ENCODE data around the gene CCR5AS.

Gene CCR5AS

GRCh38 chr3:46375814-46376213 is 31.1 kb downstream of the CCR5AS start:
- no peaks in the 10 kb centered on the region for H3K36me3 Mint-ChIP-seq (ENCODE audit: low read depth)
- no peaks in the 10 kb centered on the region for H3K4me1 Mint-ChIP-seq
- DNase-seq (ENCODE audit: low read depth, low spot score) = no peak
- no peak overlapping the region for H3K4me3 Mint-ChIP-seq
- TF ChIP-seq CTCF (conservative IDR thresholded peaks at IDR 0.05) = no peak
- H3K27ac Mint-ChIP-seq (ENCODE audit: unreplicated experiment) = no peak overlapping the region
- H3K27me3 Mint-ChIP-seq (ENCODE audit: low read depth) = peaks cover 58% of the 10 kb centered on the region
- H3K9me3 Mint-ChIP-seq = no peaks in the 10 kb centered on the region

- DNase-seq (ENCODE audit: low read depth, low spot score) = no peak
- no peak overlapping the region for H3K4me3 Mint-ChIP-seq
- no peaks in the 10 kb centered on the region for H3K9me3 Mint-ChIP-seq
- TF ChIP-seq CTCF (conservative IDR thresholded peaks at IDR 0.05) = no peak
- H3K27ac Mint-ChIP-seq (ENCODE audit: unreplicated experiment) = no peak overlapping the region
- no peaks in the 10 kb centered on the region for H3K36me3 Mint-ChIP-seq (ENCODE audit: low read depth)
- peaks cover 60% of the 10 kb centered on the region for H3K27me3 Mint-ChIP-seq (ENCODE audit: low read depth)
- H3K4me1 Mint-ChIP-seq = no peaks in the 10 kb centered on the region
Measured at GRCh38 chr3:46375218-46375617, 31.6 kb downstream of the CCR5AS start.

GRCh38 chr3:46374755-46375154 is 32.1 kb downstream of the CCR5AS start:
- DNase-seq (ENCODE audit: low read depth, low spot score) = no peak
- Mint-ChIP-seq H3K36me3 (ENCODE audit: low read depth) (no peaks in the 10 kb centered on the region), H3K9me3 (no peaks in the 10 kb centered on the region), H3K4me1 (no peaks in the 10 kb centered on the region), H3K27ac (ENCODE audit: unreplicated experiment) (no peak overlapping the region), H3K4me3 (no peak overlapping the region), H3K27me3 (ENCODE audit: low read depth) (peaks cover 62% of the 10 kb centered on the region)
- no peak for TF ChIP-seq CTCF (conservative IDR thresholded peaks at IDR 0.05)

- peaks cover 66% of the 10 kb centered on the region for H3K27me3 Mint-ChIP-seq (ENCODE audit: low read depth)
- no peaks in the 10 kb centered on the region for H3K9me3 Mint-ChIP-seq
Measured at GRCh38 chr3:46372492-46373359, 34.1 kb downstream of the CCR5AS start.

More at GRCh38 chr3:46372492-46373359, 34.1 kb downstream of the CCR5AS start:
- DNase-seq (ENCODE audit: low read depth, low spot score) = no peak
- H3K36me3 Mint-ChIP-seq (ENCODE audit: low read depth) = no peaks in the 10 kb centered on the region
- no peak overlapping the region for H3K4me3 Mint-ChIP-seq
- H3K27ac Mint-ChIP-seq (ENCODE audit: unreplicated experiment) = no peak overlapping the region
- TF ChIP-seq CTCF (conservative IDR thresholded peaks at IDR 0.05) = peak; percentile 58
- H3K4me1 Mint-ChIP-seq = no peaks in the 10 kb centered on the region
